ENCODE data around the gene SNX8. TPM values are rescaled to one million over a fixed set of nuclear protein-coding genes. Genes with fewer than 3 reads are reported as not detected.

SNX8 gene
- total RNA-seq, 1 donor from 2014 or later, result 25.9 TPM

- ATAC-seq, result peak; percentile 96
- intact Hi-C loops (cut with DNase I), result no loop called here
- peak; percentile 96 for DNase-seq (ENCODE audit: low spot score)
These were observed 81.3 kb downstream of the SNX8 start, which contains the start of gene MAD1L1 for GRCh38 chr7:2232766-2233520. Gene MAD1L1, minus strand, starts transcription at chr7:2232945. Its CDS starts 2,812 bp downstream, at chr7:2230133.

GRCh38 chr7:2231992-2232765 is 82.1 kb downstream of the SNX8 start:
- DNase-seq (ENCODE audit: low spot score) (no peak), ATAC-seq (no peak)
- intact Hi-C loops (cut with DNase I), result no loop called here

- intact Hi-C loops (cut with DNase I), result no loop called here
- DNase-seq (ENCODE audit: low spot score), result no peak
- ATAC-seq, result no peak
These were observed 83.4 kb downstream of the SNX8 start for GRCh38 chr7:2230882-2231281.

GRCh38 chr7:2230226-2230625 is 84.0 kb downstream of the SNX8 start:
- DNase-seq (ENCODE audit: low spot score) (no peak), ATAC-seq (no peak)
- intact Hi-C loops (cut with DNase I), result no loop called here

GRCh38 chr7:2229467-2229866 is 84.8 kb downstream of the SNX8 start:
- ATAC-seq (no peak), DNase-seq (ENCODE audit: low spot score) (no peak)
- intact Hi-C loops (cut with DNase I), result no loop called here

- no peak for DNase-seq (ENCODE audit: low spot score)
- no peak for ATAC-seq
- intact Hi-C loops (cut with DNase I), result no loop called here
These were observed 85.3 kb downstream of the SNX8 start for GRCh38 chr7:2228921-2229320.

- intact Hi-C loops (cut with DNase I), result no loop called here
- DNase-seq (ENCODE audit: low spot score) (no peak), ATAC-seq (no peak)
These were observed 86.5 kb downstream of the SNX8 start for GRCh38 chr7:2227699-2228098.

GRCh38 chr7:2225830-2226229 is 88.4 kb downstream of the SNX8 start:
- ATAC-seq, result no peak
- intact Hi-C loops (cut with DNase I), result no loop called here
- DNase-seq (ENCODE audit: low spot score), result no peak

GRCh38 chr7:2225336-2225735 is 88.9 kb downstream of the SNX8 start:
- DNase-seq (ENCODE audit: low spot score) (no peak), ATAC-seq (no peak)
- intact Hi-C loops (cut with DNase I), result no loop called here

GRCh38 chr7:2224934-2225333 is 89.3 kb downstream of the SNX8 start:
- DNase-seq (ENCODE audit: low spot score) (no peak), ATAC-seq (no peak)
- intact Hi-C loops (cut with DNase I), result no loop called here

GRCh38 chr7:2224491-2224928 is 89.7 kb downstream of the SNX8 start:
- peak; percentile 69 for ATAC-seq
- no peak for DNase-seq (ENCODE audit: low spot score)
- intact Hi-C loops (cut with DNase I), result no loop called here

GRCh38 chr7:2223321-2223720 is 90.9 kb downstream of the SNX8 start:
- no peak for ATAC-seq
- intact Hi-C loops (cut with DNase I), result no loop called here
- DNase-seq (ENCODE audit: low spot score), result no peak

- DNase-seq (ENCODE audit: low spot score), result no peak
- intact Hi-C loops (cut with DNase I), result no loop called here
These were observed 91.7 kb downstream of the SNX8 start for GRCh38 chr7:2222516-2222915.

GRCh38 chr7:2220954-2221353 is 93.3 kb downstream of the SNX8 start:
- intact Hi-C loops (cut with DNase I), result no loop called here
- DNase-seq (ENCODE audit: low spot score) (no peak), ATAC-seq (no peak)

More at GRCh38 chr7:2222516-2222915, 91.7 kb downstream of the SNX8 start:
- ATAC-seq, result no peak

- intact Hi-C loops (cut with DNase I), result no loop called here
- no peak for ATAC-seq
- no peak for DNase-seq (ENCODE audit: low spot score)
These were observed 93.7 kb downstream of the SNX8 start for GRCh38 chr7:2220506-2220905.

- DNase-seq (ENCODE audit: low spot score), result no peak
- intact Hi-C loops (cut with DNase I), result no loop called here
- ATAC-seq, result no peak
These were observed 94.2 kb downstream of the SNX8 start for GRCh38 chr7:2220030-2220429.

- intact Hi-C loops (cut with DNase I), result no loop called here
- DNase-seq (ENCODE audit: low spot score) (no peak), ATAC-seq (no peak)
These were observed 94.6 kb downstream of the SNX8 start for GRCh38 chr7:2219606-2220005.

- ATAC-seq (no peak), DNase-seq (ENCODE audit: low spot score) (no peak)
- intact Hi-C loops (cut with DNase I), result no loop called here
These were observed 95.1 kb downstream of the SNX8 start for GRCh38 chr7:2219136-2219535.

- no peak for ATAC-seq
- DNase-seq (ENCODE audit: low spot score), result no peak
- intact Hi-C loops (cut with DNase I), result no loop called here
These were observed 95.8 kb downstream of the SNX8 start for GRCh38 chr7:2218444-2218785.

- ATAC-seq (no peak), DNase-seq (ENCODE audit: low spot score) (no peak)
- intact Hi-C loops (cut with DNase I), result no loop called here
These were observed 96.4 kb downstream of the SNX8 start for GRCh38 chr7:2217716-2218443.
